Kidney capillary endothelial cell (primary cell): ENCODE results near the gene GMDS.

ENCODE experiments used
- DNase-seq: peaks from one replicate; pipeline ENCODE4 v3.0.0-alpha.2; 2018; ENCODE audit warnings: low spot score

Gene GMDS

DNA sequence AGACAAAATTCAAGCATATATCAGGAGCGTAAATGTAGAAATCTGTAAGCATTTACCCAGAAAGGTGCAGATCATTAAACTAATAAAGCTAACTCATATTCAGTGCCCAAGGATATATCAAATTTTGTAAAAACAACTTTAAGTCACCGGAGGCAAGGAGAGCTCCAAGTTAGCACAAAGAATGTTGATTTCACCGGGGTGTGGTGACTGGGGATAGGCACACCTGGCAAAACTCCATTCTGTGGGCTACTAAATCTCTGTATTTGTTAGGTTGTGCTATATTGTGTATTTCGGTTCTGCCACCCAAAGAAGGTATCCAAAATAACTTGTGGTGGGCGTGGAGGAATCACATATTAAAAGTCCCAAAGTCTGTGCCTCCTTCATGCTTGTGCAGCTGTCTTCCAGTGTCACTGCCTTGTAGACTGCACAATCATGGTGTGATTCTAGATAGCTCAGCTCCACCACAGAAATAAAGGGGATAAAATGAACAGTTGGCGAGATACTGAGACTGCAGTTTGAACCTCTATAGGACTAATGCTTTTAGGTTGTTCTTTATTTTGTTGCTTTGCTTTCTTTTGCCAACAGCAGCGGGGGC is 111.6 kb downstream of the GMDS start:
- no peak for DNase-seq

DNA sequence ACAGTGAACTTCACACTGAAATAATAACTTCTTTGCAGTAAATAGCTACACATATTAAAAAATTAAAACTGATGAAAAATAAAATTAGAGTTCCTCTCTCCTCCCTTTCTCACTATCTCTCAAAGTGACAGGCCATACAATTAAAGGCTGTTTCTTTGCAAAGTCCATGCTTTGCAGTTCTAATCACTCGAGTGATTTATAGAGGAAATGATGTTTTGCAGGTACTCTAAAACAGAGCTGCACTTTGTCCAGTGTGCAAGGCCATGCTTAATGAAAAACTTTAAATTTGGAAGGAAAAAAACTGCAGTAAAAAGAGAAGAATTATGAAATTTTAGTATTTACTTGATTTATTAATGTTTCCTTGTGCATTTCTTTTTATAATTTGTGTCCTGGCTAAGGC is 112.5 kb downstream of the GMDS start:
- DNase-seq: no peak

DNA sequence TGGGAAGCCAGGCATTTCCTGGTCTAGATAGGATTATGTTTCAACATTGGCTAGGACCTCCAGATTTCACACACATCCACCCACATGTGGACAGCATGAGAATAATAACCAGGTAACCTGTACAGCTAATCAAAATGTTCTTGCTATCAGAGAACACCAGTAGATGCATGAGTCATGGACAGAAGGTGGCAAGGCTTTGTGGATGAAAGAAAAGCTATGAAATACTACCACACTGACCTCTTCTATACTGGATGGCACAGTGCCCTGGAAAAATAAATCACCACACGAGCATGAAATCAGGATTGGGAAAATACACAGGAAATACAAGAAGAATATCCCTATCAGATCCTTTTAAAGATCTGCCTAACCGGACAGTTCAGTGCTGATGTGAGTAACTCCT is 113.0 kb downstream of the GMDS start:
- no peak for DNase-seq

DNA sequence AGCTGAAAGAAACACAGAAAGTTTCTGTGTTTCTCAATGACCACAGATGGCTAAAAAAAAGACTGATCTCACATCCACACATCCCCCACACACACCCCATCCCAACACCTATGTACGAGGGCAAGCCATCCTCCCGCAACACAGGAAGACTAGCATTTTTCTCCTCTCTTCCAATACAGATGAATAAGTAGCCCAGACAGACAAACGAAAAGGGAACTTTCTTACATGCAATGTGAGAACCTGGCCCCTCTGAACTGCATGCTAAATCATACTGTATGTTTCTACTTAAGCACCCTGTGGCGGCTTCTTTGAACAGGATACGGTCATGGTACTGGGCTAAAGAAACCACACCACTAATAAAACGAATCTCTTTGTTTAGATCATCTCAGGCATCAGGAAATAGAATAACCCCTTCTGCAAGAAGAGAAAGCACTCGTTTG is 116.2 kb downstream of the GMDS start:
- DNase-seq: no peak

DNA sequence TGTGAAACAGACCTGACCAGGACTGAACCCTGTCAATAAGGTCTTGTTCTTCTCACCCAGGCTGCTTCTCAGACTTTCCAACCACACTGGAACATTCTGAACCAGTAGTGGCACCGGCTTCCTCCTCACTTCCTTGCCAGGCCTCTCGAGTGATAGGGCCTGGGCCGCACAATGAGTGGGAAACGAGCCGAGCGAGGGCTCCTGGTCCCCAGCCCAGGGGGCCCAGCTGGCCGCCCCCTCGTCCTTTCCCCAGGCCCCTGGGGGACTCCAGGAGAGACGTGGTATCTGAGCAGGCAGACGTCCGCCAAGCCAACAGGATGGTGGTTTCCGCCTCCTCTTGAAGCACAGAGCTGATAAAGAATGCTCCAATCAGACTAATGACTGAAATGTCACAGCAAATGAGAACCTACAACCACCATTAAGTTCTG is 117.9 kb downstream of the GMDS start:
- no peak for DNase-seq

DNA sequence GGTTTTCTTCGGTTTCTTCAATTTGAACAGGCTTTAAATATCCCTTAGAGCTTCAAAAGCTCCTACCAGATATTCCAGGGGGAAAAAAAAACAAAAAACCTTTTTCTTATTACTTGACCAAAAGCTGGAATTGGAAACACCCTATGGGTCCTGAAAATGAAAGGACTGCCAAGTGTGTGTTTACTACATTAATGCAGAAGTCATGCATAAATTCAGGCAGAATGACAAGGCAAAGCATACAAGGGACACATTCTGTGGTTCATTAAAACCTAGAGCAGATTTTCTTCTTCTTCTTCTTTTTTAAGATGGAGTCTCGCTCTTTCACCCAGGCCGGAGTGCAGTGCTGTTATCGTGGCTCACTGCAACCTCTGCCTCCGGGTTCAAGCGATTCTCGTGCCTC is 119.1 kb downstream of the GMDS start:
- DNase-seq: no peak

DNA sequence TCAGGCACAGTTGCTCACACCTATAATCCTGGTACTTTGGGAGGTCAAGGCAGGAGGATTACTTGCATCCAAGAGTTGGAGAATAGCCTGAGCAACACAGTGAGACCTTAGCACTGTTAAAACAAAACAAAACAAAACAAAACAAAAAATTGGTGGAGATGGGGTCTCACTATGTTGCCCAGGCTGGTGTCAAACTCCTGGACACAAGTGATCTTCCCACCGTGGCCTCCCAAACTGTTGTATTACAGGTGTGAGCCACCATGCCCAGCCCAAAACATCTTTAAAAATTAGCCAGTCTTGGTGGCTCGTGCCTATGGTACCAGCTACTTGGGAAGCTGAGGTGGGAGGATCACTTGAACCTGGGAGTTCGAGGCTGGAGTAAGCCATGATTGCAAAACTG is 120.2 kb downstream of the GMDS start:
- no peak for DNase-seq

DNA sequence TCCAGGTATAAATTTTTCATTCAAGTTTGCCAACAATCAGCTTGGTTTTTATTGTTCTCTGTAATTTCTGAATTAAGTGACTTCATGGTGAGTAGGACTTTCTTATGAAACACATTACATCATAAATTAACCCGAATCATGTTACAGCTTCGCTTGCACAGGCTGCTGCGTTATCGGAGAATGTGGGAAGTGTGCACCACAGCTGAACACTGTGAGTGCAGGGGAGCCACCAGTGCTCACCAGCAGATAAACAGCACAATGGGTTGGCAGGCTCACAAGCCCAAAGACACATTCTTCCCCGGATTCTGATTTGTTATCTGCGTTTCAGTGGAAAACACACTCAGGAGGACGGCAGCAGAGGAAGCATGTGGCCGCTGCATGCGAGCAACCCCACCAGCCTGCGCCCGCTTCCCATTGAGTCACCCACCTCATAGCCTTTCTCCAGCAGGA is 121.1 kb downstream of the GMDS start:
- no peak for DNase-seq

DNA sequence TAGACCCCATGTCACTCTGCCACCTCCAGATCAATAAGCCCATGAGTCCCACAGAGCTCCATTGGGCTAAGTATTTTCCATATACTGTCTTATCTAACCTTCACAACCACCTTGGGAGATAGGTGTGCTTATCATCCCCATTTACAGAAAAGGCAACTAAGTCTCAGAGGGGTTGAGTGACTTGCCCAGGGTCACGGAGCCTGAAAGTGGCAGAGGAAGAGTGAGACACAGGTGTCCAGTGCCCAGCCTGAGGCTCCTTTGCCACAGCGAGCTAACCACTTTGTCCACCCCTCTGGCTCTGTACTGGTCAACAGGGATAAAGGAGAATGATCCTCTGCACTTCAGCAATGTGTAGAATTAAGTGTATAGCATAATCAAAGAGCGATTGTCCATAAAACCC is 124.5 kb downstream of the GMDS start:
- DNase-seq: no peak

DNA sequence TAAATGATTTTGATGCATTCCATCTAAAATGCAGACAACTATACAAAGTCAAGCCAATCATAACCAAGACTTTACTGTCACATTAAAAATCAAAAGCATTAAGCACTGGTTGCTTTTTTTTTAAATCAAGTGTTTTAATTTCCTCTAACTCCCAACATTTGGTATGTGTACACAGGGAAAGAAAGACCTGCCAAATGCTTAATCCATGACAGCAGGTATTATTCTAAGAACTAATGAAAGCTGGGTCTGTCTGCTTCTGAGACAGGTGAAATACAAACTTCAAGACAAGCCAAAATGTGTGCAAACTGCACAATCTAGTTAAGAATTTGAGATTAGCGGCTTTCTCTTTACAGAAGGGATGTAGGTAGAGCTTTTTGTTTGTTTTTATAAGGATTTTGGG is 126.1 kb downstream of the GMDS start:
- DNase-seq: no peak

DNA sequence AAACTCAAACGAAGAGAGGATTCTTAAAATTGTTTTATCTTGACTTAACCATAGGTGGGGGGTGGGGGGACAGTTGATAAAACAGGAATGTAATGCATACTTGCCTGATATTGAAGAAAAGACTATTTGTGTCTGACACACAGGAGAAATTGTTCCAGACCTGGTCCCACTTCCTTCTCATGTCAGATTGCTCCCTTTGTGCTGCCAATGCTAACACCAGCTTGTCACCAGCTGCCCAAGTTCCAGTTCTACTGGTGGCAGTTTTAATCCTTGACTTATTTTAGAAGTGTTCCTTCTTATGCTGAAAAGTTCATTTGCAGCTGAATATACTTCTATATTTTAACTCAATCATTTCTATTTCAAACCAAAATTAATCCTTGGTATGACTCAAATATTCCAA is 127.3 kb downstream of the GMDS start:
- DNase-seq: no peak

DNA sequence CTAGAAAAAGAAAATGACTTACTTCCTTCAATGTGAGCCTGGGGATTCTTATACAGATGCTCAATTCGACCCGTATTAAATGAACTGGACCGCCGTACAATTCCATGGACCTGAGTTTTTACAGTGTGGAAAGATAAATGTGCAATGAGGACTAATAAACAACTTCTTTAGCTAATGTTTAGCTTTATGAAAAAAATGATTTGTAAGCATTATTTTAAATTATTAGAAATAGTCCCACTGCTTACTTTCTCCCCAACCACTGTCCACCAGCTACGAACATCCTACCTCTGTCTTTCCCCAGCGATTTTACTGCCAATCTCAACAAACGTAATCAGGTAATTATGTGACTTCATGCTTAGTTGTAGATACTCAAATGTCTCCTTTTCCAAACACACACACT is 128.0 kb downstream of the GMDS start:
- no peak for DNase-seq

DNA sequence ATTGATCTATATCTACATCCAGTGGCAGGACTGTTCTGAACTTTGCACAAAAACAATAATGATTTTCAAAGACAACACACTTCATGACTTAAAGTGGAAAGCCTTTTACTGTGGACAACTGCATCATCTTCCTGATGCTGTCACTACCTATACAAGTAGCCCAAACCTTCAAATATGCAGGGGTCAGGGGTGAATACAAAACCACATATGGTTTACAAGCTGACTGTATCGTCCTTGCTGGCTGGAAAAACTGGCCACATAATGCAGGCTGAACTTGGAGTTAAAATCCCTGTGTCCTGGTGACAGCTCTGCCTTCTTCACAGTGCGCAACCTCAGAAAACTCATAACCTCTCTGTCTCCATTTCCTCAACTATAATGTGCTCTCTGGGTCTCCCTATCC is 128.9 kb downstream of the GMDS start:
- no peak for DNase-seq

DNA sequence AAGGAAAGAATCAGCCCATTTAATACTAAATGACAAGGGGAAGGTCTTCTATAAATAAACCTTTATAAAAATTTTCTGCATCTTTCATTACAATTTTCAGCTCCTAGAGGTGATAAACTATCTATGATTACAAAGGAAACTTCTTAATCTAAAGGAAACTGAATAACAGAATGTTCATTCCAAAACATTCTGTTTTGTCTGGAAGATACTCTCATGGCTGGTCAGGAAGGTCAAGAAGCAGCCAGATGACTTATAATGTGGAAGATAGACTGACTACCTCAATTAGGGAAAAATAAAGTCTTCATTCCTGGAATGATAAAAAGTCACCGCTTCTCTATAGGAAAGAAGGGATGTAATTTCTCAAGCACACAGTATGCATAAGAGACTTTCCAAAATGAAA is 131.3 kb downstream of the GMDS start:
- no peak for DNase-seq

DNA sequence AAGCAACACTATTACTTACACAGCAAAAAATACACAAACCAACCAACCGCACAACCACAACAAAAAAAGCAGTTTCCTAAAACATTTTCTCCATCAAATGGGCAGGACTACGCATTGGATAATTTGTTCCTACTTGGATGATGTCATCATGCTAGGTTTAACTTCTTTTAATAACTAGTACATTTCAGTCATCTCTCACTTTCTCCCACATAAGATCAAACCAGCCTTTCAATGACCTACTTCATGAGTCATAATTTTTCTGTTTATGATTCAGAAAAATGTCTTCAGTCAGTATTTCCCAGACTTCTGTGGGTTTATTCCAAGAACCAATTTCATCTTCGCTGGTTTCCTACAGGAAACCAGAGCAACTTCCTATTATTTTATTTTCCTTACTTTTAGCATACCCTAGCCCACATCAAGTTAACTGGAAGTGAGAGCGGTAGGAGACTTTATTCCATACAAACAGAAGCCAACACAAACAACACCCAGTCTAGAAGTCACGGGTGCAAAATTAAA is 134.2 kb downstream of the GMDS start:
- DNase-seq: peak; percentile 73

DNA sequence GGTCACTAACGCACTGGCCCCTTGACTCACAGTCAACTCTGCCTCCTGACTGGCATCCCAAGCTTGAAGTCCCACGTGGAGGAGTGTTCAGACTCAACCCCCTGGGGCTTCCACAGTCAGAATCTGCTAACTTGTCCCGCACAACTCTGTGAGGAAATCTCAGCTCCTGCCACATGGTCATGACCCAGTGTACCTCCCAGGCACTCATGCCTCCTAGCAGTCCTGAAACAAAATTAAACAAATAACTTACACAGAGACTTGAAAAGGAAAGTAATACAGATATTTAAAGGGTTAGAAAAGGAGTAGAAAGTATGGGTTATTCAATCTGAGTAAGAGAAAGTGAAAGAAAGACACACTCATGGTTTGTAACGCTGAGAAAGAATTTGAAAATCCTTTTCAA is 134.9 kb downstream of the GMDS start:
- DNase-seq: no peak

DNA sequence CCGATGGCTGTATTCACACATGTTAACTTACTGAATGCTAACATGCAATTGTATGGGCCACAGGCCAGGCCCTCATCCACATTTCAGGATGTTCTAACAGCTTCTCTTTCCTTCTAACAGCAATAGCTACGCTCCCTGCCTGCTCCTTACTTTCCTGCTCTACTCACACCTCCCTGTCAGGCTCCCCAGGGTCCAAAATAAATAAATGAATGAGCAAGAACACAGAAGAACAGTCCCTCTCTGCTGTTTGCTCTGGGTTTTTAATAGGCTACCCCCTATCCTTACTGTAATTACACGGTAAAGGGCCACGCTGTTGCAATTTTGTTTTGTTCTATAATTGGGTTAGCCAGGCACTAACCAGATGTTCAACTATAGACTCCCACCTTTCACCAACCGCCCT is 135.6 kb downstream of the GMDS start:
- no peak for DNase-seq

DNA sequence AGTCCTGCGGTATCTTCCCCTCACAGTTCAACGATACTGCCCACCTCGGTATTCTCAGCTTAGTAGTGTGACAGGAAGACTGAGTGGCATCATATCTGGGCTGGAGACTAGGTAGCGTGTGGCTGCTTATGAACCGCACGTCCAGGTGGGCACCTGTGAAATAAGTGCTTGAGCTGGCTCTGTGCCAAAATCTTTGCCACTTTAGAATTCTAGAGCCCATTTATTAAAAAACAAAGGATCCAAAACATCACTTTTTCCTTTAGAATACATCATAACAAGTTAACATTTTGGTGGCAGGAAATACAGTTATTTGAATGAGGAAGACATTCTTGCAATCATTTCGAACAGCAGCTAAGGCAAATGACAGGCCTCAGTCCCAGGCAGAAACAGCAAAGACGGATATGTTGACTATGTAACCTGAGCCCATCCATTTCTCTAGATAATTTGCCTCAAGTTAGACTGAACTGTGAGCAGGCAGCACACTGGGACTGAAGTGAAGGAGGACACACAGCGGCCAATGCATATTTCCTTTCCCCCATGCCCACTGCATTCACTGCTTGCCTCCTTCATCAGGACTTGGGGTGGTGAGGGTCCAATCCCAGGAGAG is 136.6 kb downstream of the GMDS start:
- no peak for DNase-seq

DNA sequence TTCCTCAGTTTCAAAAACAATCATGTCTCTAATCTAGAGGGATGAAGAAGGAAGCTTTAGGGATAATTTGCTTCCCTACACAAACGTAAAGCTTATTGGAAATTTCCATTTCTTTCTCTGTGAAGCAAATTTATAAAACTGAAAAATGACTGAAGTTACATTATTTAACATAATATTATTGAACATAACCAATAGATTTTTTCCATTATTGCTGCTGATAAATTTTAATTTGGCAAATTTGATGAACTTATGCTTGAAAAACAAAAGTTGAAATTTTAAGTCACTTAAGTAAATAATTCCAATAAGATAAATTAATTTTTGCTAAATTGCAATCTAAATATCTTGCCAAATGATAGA is 140.9 kb downstream of the GMDS start:
- no peak for DNase-seq

DNA sequence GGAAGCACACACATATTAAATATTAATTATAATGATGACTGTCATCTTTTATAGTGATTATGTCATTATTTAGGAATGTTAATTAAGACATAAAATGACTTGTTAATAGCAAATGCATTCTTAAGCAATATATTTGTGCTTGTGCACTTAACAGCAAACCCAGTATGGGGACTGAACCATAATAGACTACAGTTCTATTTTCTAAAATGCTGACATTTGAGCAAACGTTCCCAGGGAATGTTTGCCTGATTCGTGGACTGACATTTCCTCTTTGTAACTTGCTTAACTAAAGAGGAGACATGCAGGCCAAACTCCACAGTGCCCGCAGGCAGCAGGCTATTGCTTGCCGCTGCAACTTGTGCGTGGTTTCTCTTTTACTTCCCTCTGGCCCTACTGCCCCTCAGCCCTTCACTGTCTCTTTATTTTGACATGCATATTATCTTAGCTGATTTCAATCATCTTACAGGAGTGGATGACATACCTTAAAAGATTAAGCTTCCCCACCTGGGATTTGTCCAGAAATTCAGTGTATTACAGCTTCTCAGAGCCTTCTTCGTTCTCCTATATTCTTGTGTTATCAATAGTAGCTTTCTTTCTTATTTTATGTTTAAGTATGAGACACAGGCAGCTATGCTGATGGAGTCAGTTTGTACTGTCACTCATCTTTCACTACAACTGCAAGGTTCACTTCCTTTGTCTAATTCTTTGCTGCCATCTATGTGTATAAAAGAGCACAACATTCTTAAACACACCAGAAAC is 141.5 kb downstream of the GMDS start:
- peak; percentile 58 for DNase-seq

DNA sequence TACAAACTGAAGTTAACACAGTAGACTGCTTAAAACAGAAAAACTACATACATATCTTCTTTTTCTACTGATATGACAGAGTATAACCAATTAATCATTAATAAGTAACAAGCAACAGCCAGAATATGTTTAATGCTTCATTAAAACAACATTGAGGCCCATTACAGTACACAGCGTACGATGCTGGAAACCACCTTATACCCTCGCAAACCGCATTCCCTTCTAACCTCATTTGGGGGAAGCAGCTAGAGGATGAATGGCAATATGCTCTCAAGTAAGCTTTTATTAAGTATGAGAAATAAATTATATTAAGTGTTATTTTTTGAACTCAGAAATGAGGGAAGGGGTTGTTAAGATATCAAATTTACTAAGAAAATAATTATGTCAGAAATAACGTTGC is 142.4 kb downstream of the GMDS start:
- DNase-seq: no peak

DNA sequence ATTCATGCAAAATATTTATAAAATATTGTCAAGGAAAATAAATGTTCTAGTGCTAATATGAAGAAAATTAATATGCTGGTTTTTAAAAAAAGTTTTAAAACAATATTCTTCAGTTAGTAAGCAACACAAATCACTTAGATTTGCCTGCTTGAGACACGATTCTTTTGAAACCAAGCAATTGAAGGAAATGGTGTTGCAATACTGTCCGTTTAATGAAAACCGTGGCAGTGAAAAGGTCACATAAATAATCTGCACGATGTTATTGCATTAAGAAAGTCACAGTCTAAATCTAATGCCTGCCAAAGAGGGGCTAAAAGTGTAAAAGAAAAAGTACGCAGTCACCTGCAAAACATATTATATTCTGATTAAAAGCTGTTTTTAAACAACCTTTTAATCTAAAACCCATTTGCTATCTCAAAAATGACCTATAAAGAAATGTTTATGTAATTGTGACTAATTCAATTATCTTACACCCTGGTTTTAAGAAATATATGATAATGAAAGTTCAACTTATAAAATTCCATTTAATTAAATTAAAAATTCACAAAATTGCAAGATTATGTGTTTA is 143.0 kb downstream of the GMDS start:
- DNase-seq: no peak

DNA sequence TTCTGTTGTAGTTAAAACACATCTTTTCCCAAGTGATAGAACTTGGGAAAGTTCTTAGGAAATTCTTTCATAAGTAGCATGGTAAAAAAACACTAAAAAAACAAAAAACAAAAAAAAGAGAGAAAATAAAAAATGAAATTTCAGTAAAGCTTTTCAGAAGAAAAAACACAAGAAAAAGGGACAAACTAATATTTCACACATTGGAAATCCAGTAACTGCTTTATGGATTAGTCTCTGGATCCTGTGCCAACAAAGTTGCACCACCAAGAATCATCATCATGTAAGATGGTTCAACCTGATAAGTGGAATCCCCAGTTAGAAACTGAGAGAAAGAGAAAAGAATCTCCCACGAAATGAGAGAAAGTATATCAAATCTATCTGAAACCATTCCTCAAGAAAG is 144.2 kb downstream of the GMDS start:
- no peak for DNase-seq
